Measurements from ENCODE around the gene ZNF467. TPM values are rescaled to one million over a fixed set of nuclear protein-coding genes. Genes with fewer than 3 reads are reported as not detected.

ZNF467 gene
- total and polyA plus RNA-seq, 11 donors: 2.6 to 9.5 (median 4.7) TPM

DNA sequence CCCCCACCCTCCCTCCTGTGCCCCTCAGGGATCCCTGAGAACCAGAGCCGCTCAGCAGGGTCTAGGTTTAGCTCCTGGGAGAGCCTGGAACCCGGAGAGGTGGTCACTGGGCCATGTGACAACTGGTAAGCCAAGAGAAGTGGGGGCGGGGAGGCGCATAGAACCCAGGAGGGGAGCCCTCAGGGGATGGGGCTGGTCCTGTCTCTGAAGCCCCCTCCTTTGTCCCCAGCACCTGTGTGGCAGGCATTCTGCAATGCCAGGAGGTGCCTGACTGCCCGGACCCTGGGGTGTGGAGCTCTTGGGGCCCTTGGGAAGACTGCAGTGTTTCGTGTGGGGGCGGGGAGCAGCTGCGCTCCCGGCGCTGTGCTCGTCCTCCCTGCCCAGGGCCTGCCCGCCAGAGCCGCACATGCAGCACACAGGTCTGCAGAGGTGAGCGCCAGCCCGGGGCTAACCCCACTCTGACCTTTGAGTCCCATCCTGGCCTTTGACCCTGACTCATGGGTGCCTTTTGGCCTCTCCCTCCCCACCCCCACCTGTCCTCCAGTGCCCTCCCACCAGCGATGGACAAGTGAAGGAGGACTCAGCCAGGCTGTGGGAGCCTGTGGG lies 42.4 kb upstream of the ZNF467 start:
- WGBS, 4 donors: 63 to 77% (median 72%) methylated on average over 11 to 16 of the region's 16 CpGs
- no peak for TF ChIP-seq POLR2A (IDR thresholded peaks at IDR 0.05)
- TF ChIP-seq, protein P1, sequence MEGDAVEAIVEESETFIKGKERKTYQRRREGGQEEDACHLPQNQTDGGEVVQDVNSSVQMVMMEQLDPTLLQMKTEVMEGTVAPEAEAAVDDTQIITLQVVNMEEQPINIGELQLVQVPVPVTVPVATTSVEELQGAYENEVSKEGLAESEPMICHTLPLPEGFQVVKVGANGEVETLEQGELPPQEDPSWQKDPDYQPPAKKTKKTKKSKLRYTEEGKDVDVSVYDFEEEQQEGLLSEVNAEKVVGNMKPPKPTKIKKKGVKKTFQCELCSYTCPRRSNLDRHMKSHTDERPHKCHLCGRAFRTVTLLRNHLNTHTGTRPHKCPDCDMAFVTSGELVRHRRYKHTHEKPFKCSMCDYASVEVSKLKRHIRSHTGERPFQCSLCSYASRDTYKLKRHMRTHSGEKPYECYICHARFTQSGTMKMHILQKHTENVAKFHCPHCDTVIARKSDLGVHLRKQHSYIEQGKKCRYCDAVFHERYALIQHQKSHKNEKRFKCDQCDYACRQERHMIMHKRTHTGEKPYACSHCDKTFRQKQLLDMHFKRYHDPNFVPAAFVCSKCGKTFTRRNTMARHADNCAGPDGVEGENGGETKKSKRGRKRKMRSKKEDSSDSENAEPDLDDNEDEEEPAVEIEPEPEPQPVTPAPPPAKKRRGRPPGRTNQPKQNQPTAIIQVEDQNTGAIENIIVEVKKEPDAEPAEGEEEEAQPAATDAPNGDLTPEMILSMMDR (IDR thresholded peaks at IDR 0.05): no peak
- DNase-seq (peak in 1 of 5 donors; percentile 35), ATAC-seq (no peak)
- Histone ChIP-seq H3K27ac (no peak overlapping the region), H3K4me1 (no peaks in the 10 kb centered on the region), H3K4me3 (no peak overlapping the region), H3K9me3 (no peaks in the 10 kb centered on the region), H3K27me3 (no peaks in the 10 kb centered on the region), H3K36me3 (no peaks in the 10 kb centered on the region)
- intact Hi-C loops (cut with DNase I): no loop called here

DNA sequence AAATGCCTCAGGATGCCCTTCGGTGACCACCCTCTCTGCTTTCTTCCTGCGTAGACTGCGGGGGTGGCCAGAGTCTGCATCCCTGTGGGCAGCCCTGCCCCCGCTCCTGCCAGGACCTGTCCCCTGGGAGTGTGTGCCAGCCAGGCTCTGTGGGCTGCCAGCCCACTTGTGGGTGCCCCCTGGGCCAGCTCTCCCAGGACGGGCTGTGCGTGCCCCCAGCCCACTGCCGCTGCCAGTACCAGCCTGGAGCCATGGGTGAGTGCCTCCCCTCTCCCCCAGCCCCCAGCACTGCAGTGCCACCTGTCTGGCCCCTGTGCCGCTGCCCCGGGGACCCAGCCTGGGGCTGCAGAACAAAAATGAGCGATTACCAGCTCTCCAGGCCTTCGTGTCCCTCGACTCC lies 41.7 kb upstream of the ZNF467 start:
- intact Hi-C loops (cut with DNase I): no loop called here
- WGBS, 4 donors: 78 to 90% (median 87%) methylated on average over 5 to 12 of the region's 12 CpGs
- Histone ChIP-seq H3K36me3 (no peaks in the 10 kb centered on the region), H3K9me3 (no peaks in the 10 kb centered on the region), H3K27ac (no peak overlapping the region), H3K27me3 (no peaks in the 10 kb centered on the region), H3K4me3 (no peak overlapping the region), H3K4me1 (no peaks in the 10 kb centered on the region)
- DNase-seq: no peak
- ATAC-seq: no peak
- TF ChIP-seq POLR2A (IDR thresholded peaks at IDR 0.05): no peak

DNA sequence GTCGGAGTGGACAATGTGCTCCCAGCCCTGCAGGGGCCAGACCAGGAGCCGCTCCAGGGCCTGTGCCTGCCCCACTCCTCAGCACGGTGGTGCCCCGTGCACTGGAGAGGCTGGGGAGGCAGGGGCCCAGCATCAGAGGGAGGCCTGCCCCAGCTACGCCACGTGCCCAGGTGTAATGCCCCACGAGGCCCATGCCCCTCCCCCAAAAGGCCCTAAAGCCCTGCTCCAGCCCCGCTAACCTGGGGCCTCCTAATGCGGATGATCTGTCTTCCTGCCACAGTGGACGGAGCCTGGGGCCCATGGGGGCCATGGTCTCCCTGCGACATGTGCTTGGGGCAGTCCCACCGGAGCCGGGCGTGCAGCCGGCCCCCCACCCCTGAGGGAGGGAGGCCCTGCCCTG lies 41.1 kb upstream of the ZNF467 start:
- TF ChIP-seq, protein P1 (IDR thresholded peaks at IDR 0.05): no peak
- TF ChIP-seq POLR2A (IDR thresholded peaks at IDR 0.05): no peak
- H3K9me3 ChIP-seq: no peaks in the 10 kb centered on the region
- H3K36me3 ChIP-seq: no peaks in the 10 kb centered on the region
- no peak overlapping the region for H3K4me3 ChIP-seq
- no peaks in the 10 kb centered on the region for H3K27me3 ChIP-seq
- WGBS, 4 donors: 75 to 100% (median 79%) methylated on average over 1 to 15 of the region's 15 CpGs
- H3K27ac ChIP-seq: no peak overlapping the region
- intact Hi-C loops (cut with DNase I): no loop called here
- no peaks in the 10 kb centered on the region for H3K4me1 ChIP-seq
- ATAC-seq (no peak), DNase-seq (no peak)

DNA sequence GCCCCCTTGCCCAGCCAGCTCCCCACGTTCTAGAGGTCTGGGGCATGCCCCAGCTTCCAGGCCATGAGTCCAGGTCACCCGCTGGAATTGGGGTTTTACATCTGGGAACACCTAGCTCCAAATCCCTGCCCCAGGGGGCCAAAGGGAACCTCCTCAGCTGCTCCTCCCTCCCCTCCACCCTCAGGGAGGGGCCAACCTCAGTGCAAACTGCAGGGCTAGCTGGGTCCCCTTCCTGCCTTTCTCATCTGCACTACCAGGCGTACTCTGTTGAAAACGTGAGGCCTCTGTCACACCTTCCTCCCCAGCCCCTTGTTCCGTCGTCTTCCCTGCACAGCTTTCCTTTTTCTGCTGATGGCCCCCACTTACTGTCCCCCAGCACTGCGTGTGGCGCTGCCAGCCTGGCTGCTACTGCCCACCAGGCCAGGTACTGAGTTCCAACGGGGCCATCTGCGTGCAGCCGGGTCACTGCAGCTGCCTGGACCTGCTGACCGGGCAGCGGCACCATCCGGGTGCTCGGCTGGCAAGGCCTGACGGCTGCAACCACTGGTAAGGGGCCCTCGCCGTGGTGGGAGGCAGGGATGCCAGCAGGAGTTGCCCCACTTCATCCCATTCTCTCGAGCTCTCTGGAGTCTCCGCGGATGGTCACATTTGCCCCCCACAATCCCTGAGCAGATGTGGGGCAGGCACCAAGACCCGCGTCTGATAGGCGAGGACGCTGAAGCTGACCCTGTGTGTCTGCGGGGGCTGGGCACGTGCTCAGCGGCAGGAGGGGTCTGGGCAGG lies 40.1 kb upstream of the ZNF467 start:
- TF ChIP-seq, protein P1 (IDR thresholded peaks at IDR 0.05): no peak

More for the DNA sequence above, 40.1 kb upstream of the ZNF467 start:
- H3K9me3 ChIP-seq: no peaks in the 10 kb centered on the region
- WGBS, 4 donors: 85 to 87% (median 86%) methylated on average over 27 to 28 of the region's 28 CpGs
- intact Hi-C loops (cut with DNase I): no loop called here
- H3K4me1 ChIP-seq: no peaks in the 10 kb centered on the region
- ATAC-seq (no peak), DNase-seq (no peak)
- H3K27me3 ChIP-seq: no peaks in the 10 kb centered on the region
- no peaks in the 10 kb centered on the region for H3K36me3 ChIP-seq
- no peak overlapping the region for H3K27ac ChIP-seq
- no peak overlapping the region for H3K4me3 ChIP-seq
